Measurements from ENCODE around the gene CCDC74A.
A peak's percentile ranks its signal among the peaks of the same experiment; 100 is the strongest.
"Not testable (repeated sequence)": the region's sequence is repeated elsewhere in the genome, so short reads cannot be mapped to it uniquely, and the experiment has no call there.

CCDC74A gene

GRCh38 chr2:131488306-131489205, 39.1 kb upstream of the CCDC74A start:
- H3K79me1 ChIP-seq (ENCODE audit: low read length) = peaks cover 15% of the 10 kb centered on the region
- peaks cover 4 to 10% of the 10 kb centered on the region in 2 experiments for H3K4me1 ChIP-seq (ENCODE audit: control insufficient read depth in 1 of 2, insufficient read depth in 2 of 2, low read length in 2 of 2)
- peaks cover 8 to 13% of the 10 kb centered on the region in 2 experiments for H3K36me3 ChIP-seq (ENCODE audit: control insufficient read depth in 1 of 2, insufficient read depth in 2 of 2, low read length in 2 of 2)
- no peak for DNase-seq
- peaks cover 14% of the 10 kb centered on the region for H3K79me2 ChIP-seq (ENCODE audit: control insufficient read depth, insufficient read depth, low read length, poor library complexity)
- H3K4me3 ChIP-seq (ENCODE audit: low read depth, low read length) = no peak overlapping the region
- no peak overlapping the region for H2BK5ac ChIP-seq (ENCODE audit: low read depth, low read length, poor library complexity)
- no peak overlapping the region for H2AK5ac ChIP-seq (ENCODE audit: low read length)
- no peak overlapping the region for H3K23ac ChIP-seq (ENCODE audit: low read length)
- H2AFZ ChIP-seq (ENCODE audit: insufficient read depth, low read length, poor library complexity) = no peak overlapping the region
- no peak overlapping the region for H3K4ac ChIP-seq (ENCODE audit: low read depth, low read length)
- no peak overlapping the region for H3K14ac ChIP-seq (ENCODE audit: low read length)
- no peaks in the 10 kb centered on the region for H3K27me3 ChIP-seq (ENCODE audit: insufficient read depth, low read length)
- H4K12ac ChIP-seq (ENCODE audit: low read depth, low read length) = no peak overlapping the region
- no peak overlapping the region for H2BK120ac ChIP-seq (ENCODE audit: insufficient read depth, low read length, poor library complexity)
- H3K27ac ChIP-seq (ENCODE audit: low read depth, low read length) = no peak overlapping the region
- no peak overlapping the region for H3K18ac ChIP-seq (ENCODE audit: low read length)
- no peak overlapping the region for H3K9ac ChIP-seq (ENCODE audit: low read length)
- no peaks in the 10 kb centered on the region for H3K9me3 ChIP-seq (ENCODE audit: insufficient read depth, low read depth, low read length)
- WGBS (ENCODE audit: extremely low coverage, insufficient coverage, insufficient read length) = no CpG with 5 or more reads among the region's 14 CpGs
- H4K8ac ChIP-seq (ENCODE audit: low read depth, low read length) = no peak overlapping the region
- H2BK12ac ChIP-seq (ENCODE audit: low read length) = no peak overlapping the region
- H3K4me2 ChIP-seq (ENCODE audit: low read length) = no peak overlapping the region
- H4K91ac ChIP-seq (ENCODE audit: low read depth, low read length) = no peak overlapping the region

- not testable (repeated sequence) for H3K27me3 ChIP-seq (ENCODE audit: insufficient read depth, low read length); H3K9ac ChIP-seq (ENCODE audit: low read length); H3K18ac ChIP-seq (ENCODE audit: low read length); H3K27ac ChIP-seq (ENCODE audit: low read depth, low read length); H4K12ac ChIP-seq (ENCODE audit: low read depth, low read length); H3K14ac ChIP-seq (ENCODE audit: low read length); H3K23ac ChIP-seq (ENCODE audit: low read length); H2BK12ac ChIP-seq (ENCODE audit: low read length); H2AK5ac ChIP-seq (ENCODE audit: low read length); H3K9me3 ChIP-seq (ENCODE audit: insufficient read depth, low read depth, low read length); H2BK120ac ChIP-seq (ENCODE audit: insufficient read depth, low read length, poor library complexity); DNase-seq; H3K36me3 ChIP-seq (ENCODE audit: control insufficient read depth in 1 of 2, insufficient read depth in 2 of 2, low read length in 2 of 2); H4K8ac ChIP-seq (ENCODE audit: low read depth, low read length); H2BK5ac ChIP-seq (ENCODE audit: low read depth, low read length, poor library complexity); H2AFZ ChIP-seq (ENCODE audit: insufficient read depth, low read length, poor library complexity)
- H3K4me2 ChIP-seq (ENCODE audit: low read length) = peak overlapping the region; percentile 80
- H3K4me1 ChIP-seq (ENCODE audit: control insufficient read depth in 1 of 2, insufficient read depth in 2 of 2, low read length in 2 of 2) = peaks cover 10 to 15% of the 10 kb centered on the region in 2 experiments
- H3K79me1 ChIP-seq (ENCODE audit: low read length) = peaks cover 15% of the 10 kb centered on the region
- peak overlapping the region; percentile 25 for H4K91ac ChIP-seq (ENCODE audit: low read depth, low read length)
- peak overlapping the region; percentile 28 for H3K4ac ChIP-seq (ENCODE audit: low read depth, low read length)
- peaks cover 25% of the 10 kb centered on the region for H3K79me2 ChIP-seq (ENCODE audit: control insufficient read depth, insufficient read depth, low read length, poor library complexity)
- no CpG with 5 or more reads among the region's 20 CpGs for WGBS (ENCODE audit: extremely low coverage, insufficient coverage, insufficient read length)
- peak overlapping the region; percentile 28 for H3K4me3 ChIP-seq (ENCODE audit: low read depth, low read length)
Measured at GRCh38 chr2:131490616-131491468, 36.8 kb upstream of the CCDC74A start.

- peak overlapping the region; percentile 25 for H4K91ac ChIP-seq (ENCODE audit: low read depth, low read length)
- H2BK12ac ChIP-seq (ENCODE audit: low read length) = not testable (repeated sequence)
Measured at GRCh38 chr2:131491469-131491836, 36.2 kb upstream of the CCDC74A start.

GRCh38 chr2:131492015-131492417, 35.7 kb upstream of the CCDC74A start, which contains the start of gene MZT2A:
Gene MZT2A (minus strand): TSS chr2:131492397. CDS start chr2:131492376, 21 bp downstream.
- H2AK5ac ChIP-seq (ENCODE audit: low read length) = peak within 1 kb of the TSS; percentile 85
- H3K4me3 ChIP-seq (ENCODE audit: low read depth, low read length) = peak within 1 kb of the TSS; percentile 97
- H2AFZ ChIP-seq (ENCODE audit: insufficient read depth, low read length, poor library complexity) = peak within 1 kb of the TSS; percentile 100
- peak within 1 kb of the TSS; percentile 98 for H4K91ac ChIP-seq (ENCODE audit: low read depth, low read length)
- not testable (repeated sequence) for DNase-seq; H3K9me3 ChIP-seq (ENCODE audit: insufficient read depth, low read depth, low read length); H3K36me3 ChIP-seq (ENCODE audit: control insufficient read depth in 1 of 2, insufficient read depth in 2 of 2, low read length in 2 of 2); H3K27me3 ChIP-seq (ENCODE audit: insufficient read depth, low read length); H3K23ac ChIP-seq (ENCODE audit: low read length)
- peak within 1 kb of the TSS; percentile 91 for H3K4ac ChIP-seq (ENCODE audit: low read depth, low read length)
- peak within 1 kb of the TSS; percentile 95 for H2BK5ac ChIP-seq (ENCODE audit: low read depth, low read length, poor library complexity)
- peak within 1 kb of the TSS; percentile 99 for H2BK120ac ChIP-seq (ENCODE audit: insufficient read depth, low read length, poor library complexity)
- H4K8ac ChIP-seq (ENCODE audit: low read depth, low read length) = peak within 1 kb of the TSS; percentile 100
- peaks cover 15% of the 10 kb centered on the region for H3K79me1 ChIP-seq (ENCODE audit: low read length)
- H3K27ac ChIP-seq (ENCODE audit: low read depth, low read length) = peak within 1 kb of the TSS; percentile 93
- peak within 1 kb of the TSS; percentile 100 for H3K18ac ChIP-seq (ENCODE audit: low read length)
- peaks cover 6 to 10% of the 10 kb centered on the region in 2 experiments for H3K4me1 ChIP-seq (ENCODE audit: control insufficient read depth in 1 of 2, insufficient read depth in 2 of 2, low read length in 2 of 2)
- peak within 1 kb of the TSS; percentile 84 for H2BK12ac ChIP-seq (ENCODE audit: low read length)
- peak within 1 kb of the TSS; percentile 91 for H3K9ac ChIP-seq (ENCODE audit: low read length)
- no CpG with 5 or more reads among the region's 53 CpGs for WGBS (ENCODE audit: extremely low coverage, insufficient coverage, insufficient read length)
- peak within 1 kb of the TSS; percentile 100 for H4K12ac ChIP-seq (ENCODE audit: low read depth, low read length)
- peaks cover 28% of the 10 kb centered on the region for H3K79me2 ChIP-seq (ENCODE audit: control insufficient read depth, insufficient read depth, low read length, poor library complexity)
- H3K4me2 ChIP-seq (ENCODE audit: low read length) = peak within 1 kb of the TSS; percentile 80
- H3K14ac ChIP-seq (ENCODE audit: low read length) = peak within 1 kb of the TSS; percentile 100

More at GRCh38 chr2:131491469-131491836, 36.2 kb upstream of the CCDC74A start:
- H2AFZ ChIP-seq (ENCODE audit: insufficient read depth, low read length, poor library complexity); H3K23ac ChIP-seq (ENCODE audit: low read length); H3K27me3 ChIP-seq (ENCODE audit: insufficient read depth, low read length); H3K36me3 ChIP-seq (ENCODE audit: control insufficient read depth in 1 of 2, insufficient read depth in 2 of 2, low read length in 2 of 2); H2BK120ac ChIP-seq (ENCODE audit: insufficient read depth, low read length, poor library complexity); H2AK5ac ChIP-seq (ENCODE audit: low read length); H3K4ac ChIP-seq (ENCODE audit: low read depth, low read length); H3K9me3 ChIP-seq (ENCODE audit: insufficient read depth, low read depth, low read length); DNase-seq; H4K8ac ChIP-seq (ENCODE audit: low read depth, low read length); H2BK5ac ChIP-seq (ENCODE audit: low read depth, low read length, poor library complexity); H3K27ac ChIP-seq (ENCODE audit: low read depth, low read length): not testable (repeated sequence)
- Histone ChIP-seq H4K12ac (ENCODE audit: low read depth, low read length) (peak overlapping the region; percentile 4), H3K14ac (ENCODE audit: low read length) (peak overlapping the region; percentile 72), H3K4me1 (ENCODE audit: control insufficient read depth in 1 of 2, insufficient read depth in 2 of 2, low read length in 2 of 2) (peaks cover 6 to 11% of the 10 kb centered on the region in 2 experiments), H3K9ac (ENCODE audit: low read length) (peak overlapping the region; percentile 79), H3K4me3 (ENCODE audit: low read depth, low read length) (peak overlapping the region; percentile 64), H3K4me2 (ENCODE audit: low read length) (peak overlapping the region; percentile 80), H3K18ac (ENCODE audit: low read length) (peak overlapping the region; percentile 19), H3K79me1 (ENCODE audit: low read length) (peaks cover 15% of the 10 kb centered on the region), H3K79me2 (ENCODE audit: control insufficient read depth, insufficient read depth, low read length, poor library complexity) (peaks cover 28% of the 10 kb centered on the region)
- no CpG with 5 or more reads among the region's 22 CpGs for whole genome bisulfite sequencing (ENCODE audit: extremely low coverage, insufficient coverage, insufficient read length)
